Measurements from ENCODE around the gene GARIN1A. TPM values are rescaled to one million over a fixed set of nuclear protein-coding genes. Genes with fewer than 3 reads are reported as not detected.
"Not testable (repeated sequence)": the region's sequence is repeated elsewhere in the genome, so short reads cannot be mapped to it uniquely, and the experiment has no call there.

GARIN1A gene
- total RNA-seq, 1 donor from 2014 or later, result 3.4 TPM

GRCh38 chr7:128687131-128687530 is 15.0 kb downstream of the GARIN1A start:
- Mint-ChIP-seq H3K4me1 (no peaks in the 10 kb centered on the region), H3K36me3 (peaks cover 20% of the 10 kb centered on the region), H3K27ac (no peak overlapping the region), H3K27me3 (ENCODE audit: low read depth) (no peaks in the 10 kb centered on the region), H3K9me3 (no peaks in the 10 kb centered on the region), H3K4me3 (no peak overlapping the region)
- TF ChIP-seq CTCF (IDR thresholded peaks at IDR 0.05; ENCODE audit: unreplicated experiment), result no peak
- DNase-seq (ENCODE audit: low spot score in 2 of 2, unreplicated experiment in 2 of 2), result no peak

- Mint-ChIP-seq H3K4me3 (no peak overlapping the region), H3K36me3 (peaks cover 17% of the 10 kb centered on the region), H3K27ac (no peak overlapping the region), H3K4me1 (peaks cover 6% of the 10 kb centered on the region), H3K27me3 (ENCODE audit: low read depth) (no peaks in the 10 kb centered on the region), H3K9me3 (no peaks in the 10 kb centered on the region)
- TF ChIP-seq CTCF (IDR thresholded peaks at IDR 0.05; ENCODE audit: unreplicated experiment), result no peak
- no peak for DNase-seq (ENCODE audit: low spot score in 2 of 2, unreplicated experiment in 2 of 2)
These were observed 16.4 kb downstream of the GARIN1A start for GRCh38 chr7:128688492-128688891.

- not testable (repeated sequence) for H3K4me3 Mint-ChIP-seq; DNase-seq (ENCODE audit: low spot score in 2 of 2, unreplicated experiment in 2 of 2); H3K9me3 Mint-ChIP-seq; H3K27me3 Mint-ChIP-seq (ENCODE audit: low read depth); H3K4me1 Mint-ChIP-seq; H3K27ac Mint-ChIP-seq
- H3K36me3 Mint-ChIP-seq, result peaks cover 12% of the 10 kb centered on the region
These were observed 17.3 kb downstream of the GARIN1A start for GRCh38 chr7:128689161-128689935.

GRCh38 chr7:128691227-128691626 is 19.1 kb downstream of the GARIN1A start:
- peaks cover 6% of the 10 kb centered on the region for H3K4me1 Mint-ChIP-seq
- no peak overlapping the region for H3K4me3 Mint-ChIP-seq
- no peak overlapping the region for H3K27ac Mint-ChIP-seq
- H3K9me3 Mint-ChIP-seq, result no peaks in the 10 kb centered on the region
- peaks cover 12% of the 10 kb centered on the region for H3K36me3 Mint-ChIP-seq
- H3K27me3 Mint-ChIP-seq (ENCODE audit: low read depth), result peaks cover 11% of the 10 kb centered on the region
- no peak for DNase-seq (ENCODE audit: low spot score in 2 of 2, unreplicated experiment in 2 of 2)
- no peak for TF ChIP-seq CTCF (IDR thresholded peaks at IDR 0.05; ENCODE audit: unreplicated experiment)

GRCh38 chr7:128692623-128693270 is 20.7 kb downstream of the GARIN1A start:
- Mint-ChIP-seq H3K27ac (no peak overlapping the region), H3K4me1 (peaks cover 10% of the 10 kb centered on the region), H3K36me3 (peaks cover 5% of the 10 kb centered on the region)

More at GRCh38 chr7:128692623-128693270, 20.7 kb downstream of the GARIN1A start:
- H3K9me3 Mint-ChIP-seq, result no peaks in the 10 kb centered on the region
- no peak overlapping the region for H3K4me3 Mint-ChIP-seq
- DNase-seq (ENCODE audit: low spot score in 2 of 2, unreplicated experiment in 2 of 2), result no peak
- TF ChIP-seq CTCF (IDR thresholded peaks at IDR 0.05; ENCODE audit: unreplicated experiment), result no peak
- H3K27me3 Mint-ChIP-seq (ENCODE audit: low read depth), result peaks cover 26% of the 10 kb centered on the region

Measured in mesothelial cell of epicardium (in vitro differentiated cells).